Keratinocyte (primary cell): ENCODE data around the gene GRAMD4. TPM values are rescaled to one million over a fixed set of nuclear protein-coding genes. Genes with fewer than 3 reads are reported as not detected.

Source experiments
- DNase-seq: peaks from one replicate; pipeline ENCODE4 v3.0.0-alpha.2; 2011; ENCODE audit warnings: low read depth, missing footprints, low spot score
- FAIRE-seq: peaks from 2 replicates; lab custom pipeline; 2011; peaks lifted over from hg19 to GRCh38; lab: Jason Lieb, UNC
- H2AFZ ChIP-seq: 2 replicates; pipeline ENCODE4 v1.6.0; 2012; ENCODE audit warnings: low read length, control low read depth, inconsistent platforms; ENCODE audit not compliant: control insufficient read depth
- H3K27ac ChIP-seq: 2 replicates; pipeline ENCODE4 v1.5.1; 2011; ENCODE audit warnings: low read length; ENCODE audit not compliant: control insufficient read depth, insufficient read depth
- H3K27me3 ChIP-seq: 3 replicates; pipeline ENCODE4 v1.6.0; 2011; ENCODE audit warnings: low read length; ENCODE audit not compliant: control insufficient read depth, insufficient read depth; ENCODE audit errors: extremely low read depth
- H3K36me3 ChIP-seq, 2 experiments: 2 replicates in 1 of 2; 3 replicates in 1 of 2; pipeline ENCODE4 v1.5.1; 2011; ENCODE audit warnings: low read length in 2 of 2, mild to moderate bottlenecking in 1 of 2; ENCODE audit not compliant: control insufficient read depth in 2 of 2, insufficient read depth in 2 of 2; ENCODE audit errors: extremely low read depth in 1 of 2
- H3K4me1 ChIP-seq: 3 replicates; pipeline ENCODE4 v1.5.1; 2011; ENCODE audit warnings: low read length; ENCODE audit not compliant: control insufficient read depth, insufficient read depth; ENCODE audit errors: extremely low read depth
- H3K4me2 ChIP-seq: 3 replicates; pipeline ENCODE4 v1.6.0; 2011; ENCODE audit warnings: low read depth, low read length; ENCODE audit not compliant: control insufficient read depth, insufficient read depth; ENCODE audit errors: extremely low read depth
- H3K4me3 ChIP-seq, 3 experiments: fragments of 200-600 bp in 1 of 3; sonication (generic) in 1 of 3; 2 replicates in 2 of 3; 3 replicates in 1 of 3; pipeline ENCODE4 v1.5.1; 2011 to 2016; ENCODE audit warnings: low read length in 3 of 3, mild to moderate bottlenecking in 3 of 3, control low read depth in 2 of 3, inconsistent platforms in 1 of 3, low read depth in 1 of 3, mixed read lengths in 1 of 3, mixed run types in 1 of 3, moderate library complexity in 1 of 3; ENCODE audit not compliant: control insufficient read depth in 2 of 3, insufficient read depth in 2 of 3; ENCODE audit errors: extremely low read depth in 1 of 3
- H3K79me2 ChIP-seq: 2 replicates; pipeline ENCODE4 v1.6.0; 2012; ENCODE audit warnings: low read length; ENCODE audit not compliant: control insufficient read depth, insufficient read depth
- H3K9ac ChIP-seq: 3 replicates; pipeline ENCODE4 v1.6.0; 2011; ENCODE audit warnings: low read length; ENCODE audit not compliant: control insufficient read depth, insufficient read depth; ENCODE audit errors: extremely low read depth
- H3K9me1 ChIP-seq: 3 replicates; pipeline ENCODE4 v1.6.0; 2011; ENCODE audit warnings: low read length; ENCODE audit not compliant: control insufficient read depth, insufficient read depth; ENCODE audit errors: extremely low read depth
- H3K9me3 ChIP-seq: 2 replicates; pipeline ENCODE4 v1.5.1; 2012; ENCODE audit warnings: low read depth, low read length; ENCODE audit not compliant: control insufficient read depth
- H4K20me1 ChIP-seq: 3 replicates; pipeline ENCODE4 v1.6.0; 2011; ENCODE audit warnings: low read length; ENCODE audit not compliant: control insufficient read depth, insufficient read depth; ENCODE audit errors: extremely low read depth
- CTCF ChIP-seq, 3 experiments: IDR thresholded peaks in 1 of 3; conservative IDR thresholded peaks in 1 of 3; optimal IDR thresholded peaks in 1 of 3; 2 replicates in 2 of 3; 3 replicates in 1 of 3; pipeline versions ENCODE3 to v1.5.1; 2011; ENCODE audit warnings: low read length in 3 of 3, mild to moderate bottlenecking in 3 of 3, moderate library complexity in 2 of 3, control low read depth in 1 of 3, inconsistent platforms in 1 of 3; ENCODE audit not compliant: insufficient read depth in 2 of 3; ENCODE audit errors: extremely low read depth in 1 of 3
- EZH2 ChIP-seq: IDR thresholded peaks from one replicate; pipeline ENCODE4 v1.6.1; 2012; ENCODE audit warnings: inconsistent platforms, mild to moderate bottlenecking, low read length, moderate library complexity
- dilution Hi-C: fragments of 300-500 bp; cut with MboI; formaldehyde crosslinking; loops from one replicate; pipeline ENCODE4 v1.7.0; 2020; ENCODE audit warnings: low sequenced_read_pairs; ENCODE audit not compliant: extremely low pct_ligation_motif_present
- polyA plus RNA-seq, 5 experiments: library from polyadenylated mRNA; depleted of rRNA in 3 of 5; stranded (reverse) in 3 of 5; stranded (forward) in 1 of 5; unstranded in 1 of 5; fragments of >200 nt; gene quantifications; 1 replicate in 1 of 5; 2 replicates in 3 of 5; 3 replicates in 1 of 5; pipeline versions ENCODE4 v1.2.1 to v1.2.3, GENCODE V29; 2011 to 2012; ENCODE audit warnings: missing spikeins in 2 of 5, low read depth in 1 of 5, low replicate concordance in 1 of 5

The GRAMD4 gene
- polyA plus RNA-seq, 1 donor (not counting 4 experiments of a cell fraction or from before 2014, with no cell fraction given): 17.3 TPM

DNA sequence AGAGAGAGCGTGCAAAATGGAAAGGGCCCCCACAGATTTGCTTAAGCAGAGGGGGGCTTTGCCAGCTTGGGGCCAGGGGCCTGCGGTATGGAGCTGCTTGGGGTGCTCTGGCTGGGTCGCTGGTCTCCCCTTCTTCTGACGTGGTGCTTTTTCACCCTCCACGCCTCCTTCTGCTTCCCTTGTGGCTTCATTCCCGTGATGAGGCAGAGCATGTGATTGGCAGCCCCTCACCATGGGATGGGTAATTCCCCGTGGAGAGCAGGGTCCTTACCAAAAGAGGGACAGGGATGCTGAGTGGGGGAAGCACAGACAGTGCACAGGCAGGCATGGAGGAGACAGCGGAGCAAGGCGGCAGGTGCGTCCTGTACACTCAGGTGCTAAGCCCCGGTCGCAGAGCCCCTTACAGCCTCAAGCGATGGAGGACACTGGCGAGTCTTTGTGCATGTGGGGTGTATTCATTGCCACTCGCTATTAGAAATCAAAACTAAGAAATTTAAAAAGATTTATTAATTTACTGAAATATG lies 19.9 kb upstream of the GRAMD4 start:
- no peak for DNase-seq
- H4K20me1 ChIP-seq: no peaks in the 10 kb centered on the region

DNA sequence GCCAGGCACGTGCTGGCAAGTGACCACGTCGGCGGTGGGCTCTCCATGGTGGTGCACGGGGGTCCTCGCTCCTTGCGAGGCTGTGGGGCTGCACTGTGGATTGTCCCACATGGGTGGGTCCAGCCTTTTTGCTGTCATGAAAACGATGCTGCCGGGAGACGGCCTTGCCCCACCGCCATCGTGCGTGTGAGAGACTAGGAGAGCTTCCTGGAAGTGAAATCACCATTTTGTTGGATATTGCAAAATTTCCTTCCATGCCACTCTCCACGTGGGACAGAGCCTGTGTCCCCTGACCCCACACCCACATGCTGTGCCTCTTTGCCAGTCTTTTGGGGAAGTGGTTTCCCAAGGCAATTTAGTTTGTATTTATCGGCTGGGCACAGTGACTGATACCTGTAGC lies 18.2 kb upstream of the GRAMD4 start:
- H3K9me1 ChIP-seq: no peaks in the 10 kb centered on the region
- no peaks in the 10 kb centered on the region for H3K36me3 ChIP-seq
- TF ChIP-seq EZH2 (no peak), CTCF (optimal IDR thresholded peaks at IDR 0.05 in 1 of 3, IDR thresholded peaks at IDR 0.05 in 1 of 3, conservative IDR thresholded peaks at IDR 0.05 in 1 of 3; ENCODE audit: extremely low read depth in 1 of 3, insufficient read depth in 2 of 3, low read length in 3 of 3) (no peak)
- dilution Hi-C loops: no loop called here
- H3K4me1 ChIP-seq: no peaks in the 10 kb centered on the region
- H3K9ac ChIP-seq: no peak overlapping the region
- no peak for DNase-seq
- no peaks in the 10 kb centered on the region for H3K9me3 ChIP-seq
- peaks cover 5% of the 10 kb centered on the region for H3K27me3 ChIP-seq
- H4K20me1 ChIP-seq: no peaks in the 10 kb centered on the region
- no peaks in the 10 kb centered on the region for H3K79me2 ChIP-seq
- H3K4me3 ChIP-seq: no peak overlapping the region
- H3K27ac ChIP-seq: no peak overlapping the region
- no peak overlapping the region for H3K4me2 ChIP-seq
- H2AFZ ChIP-seq: no peak overlapping the region
- no peak for FAIRE-seq

More for the DNA sequence above, 19.9 kb upstream of the GRAMD4 start:
- no peak for FAIRE-seq
- Histone ChIP-seq H3K4me1 (peaks cover 2% of the 10 kb centered on the region), H3K9ac (no peak overlapping the region), H3K9me3 (no peaks in the 10 kb centered on the region), H3K4me2 (no peak overlapping the region), H3K36me3 (no peaks in the 10 kb centered on the region), H3K27me3 (peaks cover 5% of the 10 kb centered on the region), H3K4me3 (no peak overlapping the region), H2AFZ (no peak overlapping the region), H3K27ac (no peak overlapping the region), H3K79me2 (no peaks in the 10 kb centered on the region), H3K9me1 (no peaks in the 10 kb centered on the region)
- TF ChIP-seq EZH2: no peak
- no peak for TF ChIP-seq CTCF (optimal IDR thresholded peaks at IDR 0.05 in 1 of 3, IDR thresholded peaks at IDR 0.05 in 1 of 3, conservative IDR thresholded peaks at IDR 0.05 in 1 of 3; ENCODE audit: extremely low read depth in 1 of 3, insufficient read depth in 2 of 3, low read length in 3 of 3)
- dilution Hi-C loops: no loop called here
